Glutamatergic neuron (in vitro differentiated cells): ENCODE measurements around the gene PITPNM2. TPM values are rescaled to one million over a fixed set of nuclear protein-coding genes. Genes with fewer than 3 reads are reported as not detected.

Experiments used
- DNase-seq: peaks from one replicate; pipeline ENCODE4 v3.0.0; 2022
- H3K27ac Mint-ChIP-seq: one replicate; pipeline ENCODE4 v1.8.0; 2020; ENCODE audit warnings: mild to moderate bottlenecking, mixed read lengths, inconsistent platforms; ENCODE audit not compliant: unreplicated experiment
- H3K27me3 Mint-ChIP-seq: one replicate; pipeline ENCODE4 v1.8.0; 2020; ENCODE audit warnings: mild to moderate bottlenecking, moderate library complexity, mixed read lengths, inconsistent platforms; ENCODE audit not compliant: unreplicated experiment
- H3K36me3 Mint-ChIP-seq: one replicate; pipeline ENCODE4 v1.8.0; 2020; ENCODE audit warnings: mild to moderate bottlenecking, mixed read lengths, inconsistent platforms; ENCODE audit not compliant: unreplicated experiment
- H3K4me1 Mint-ChIP-seq: one replicate; pipeline ENCODE4 v1.8.0; 2020; ENCODE audit warnings: mild to moderate bottlenecking, low read depth, mixed read lengths, inconsistent platforms; ENCODE audit not compliant: unreplicated experiment
- H3K4me3 Mint-ChIP-seq: one replicate; pipeline ENCODE4 v1.8.0; 2020; ENCODE audit warnings: mild to moderate bottlenecking, mixed read lengths, inconsistent platforms; ENCODE audit not compliant: unreplicated experiment
- H3K9me3 Mint-ChIP-seq: one replicate; pipeline ENCODE4 v1.8.0; 2020; ENCODE audit warnings: mild to moderate bottlenecking, moderate library complexity, mixed read lengths, inconsistent platforms; ENCODE audit not compliant: unreplicated experiment
- total RNA-seq: library from RNA; stranded (reverse); fragmentation: NEBNext Ultra II Directional; extraction: Animal tissue kit (Norgen Biotek cat#: 25700); gene quantifications from one replicate; pipeline ENCODE4 v1.2.1, GENCODE V29; 2021; ENCODE audit not compliant: unreplicated experiment
- TF ChIP-seq, protein P1 (sequence below): fragments of 200-600 bp; sonication (generic); IDR thresholded peaks from one replicate; pipeline ENCODE4 v1.5.0; 2021; ENCODE audit not compliant: partially characterized antibody, unreplicated experiment

The PITPNM2 gene
- total RNA-seq, 1 donor from 2014 or later = 19.6 TPM

DNA sequence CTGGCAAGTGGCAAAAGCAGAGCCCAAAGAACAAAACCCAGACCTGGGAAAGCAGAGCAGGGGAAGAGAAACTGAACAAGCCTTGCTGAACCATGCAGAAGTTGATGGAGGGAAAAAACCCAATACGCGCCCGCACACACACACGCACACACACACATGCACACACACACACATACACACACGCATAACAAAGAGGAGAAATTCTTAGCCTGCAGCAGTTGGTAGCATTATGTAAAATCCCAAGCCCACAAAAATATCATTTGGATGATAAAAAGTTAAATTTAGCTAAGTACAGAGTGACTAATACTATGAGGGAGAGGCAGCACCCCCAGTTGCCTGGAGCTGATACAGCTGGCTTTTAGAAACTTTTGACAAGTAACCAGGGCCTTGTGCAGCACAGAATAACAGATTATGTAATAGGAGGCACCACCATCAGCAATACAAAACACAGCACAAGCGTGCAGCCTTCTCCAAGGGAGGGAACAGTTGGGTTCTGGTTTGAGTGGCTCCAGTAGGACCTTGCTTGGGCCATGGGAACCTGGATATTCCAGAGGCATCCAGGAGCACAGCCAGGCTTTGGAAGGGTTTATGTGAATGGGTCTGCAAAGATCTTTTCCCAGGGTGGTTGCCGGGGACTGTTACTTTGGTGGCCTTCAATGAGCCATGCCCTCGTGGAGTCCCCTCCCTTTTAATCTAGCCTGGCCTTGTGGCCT is 35.3 kb downstream of the PITPNM2 start:
- peaks cover 1% of the 10 kb centered on the region for H3K9me3 Mint-ChIP-seq
- DNase-seq = no peak
- no peak overlapping the region for H3K27ac Mint-ChIP-seq
- no peak overlapping the region for H3K4me3 Mint-ChIP-seq
- TF ChIP-seq, protein P1, sequence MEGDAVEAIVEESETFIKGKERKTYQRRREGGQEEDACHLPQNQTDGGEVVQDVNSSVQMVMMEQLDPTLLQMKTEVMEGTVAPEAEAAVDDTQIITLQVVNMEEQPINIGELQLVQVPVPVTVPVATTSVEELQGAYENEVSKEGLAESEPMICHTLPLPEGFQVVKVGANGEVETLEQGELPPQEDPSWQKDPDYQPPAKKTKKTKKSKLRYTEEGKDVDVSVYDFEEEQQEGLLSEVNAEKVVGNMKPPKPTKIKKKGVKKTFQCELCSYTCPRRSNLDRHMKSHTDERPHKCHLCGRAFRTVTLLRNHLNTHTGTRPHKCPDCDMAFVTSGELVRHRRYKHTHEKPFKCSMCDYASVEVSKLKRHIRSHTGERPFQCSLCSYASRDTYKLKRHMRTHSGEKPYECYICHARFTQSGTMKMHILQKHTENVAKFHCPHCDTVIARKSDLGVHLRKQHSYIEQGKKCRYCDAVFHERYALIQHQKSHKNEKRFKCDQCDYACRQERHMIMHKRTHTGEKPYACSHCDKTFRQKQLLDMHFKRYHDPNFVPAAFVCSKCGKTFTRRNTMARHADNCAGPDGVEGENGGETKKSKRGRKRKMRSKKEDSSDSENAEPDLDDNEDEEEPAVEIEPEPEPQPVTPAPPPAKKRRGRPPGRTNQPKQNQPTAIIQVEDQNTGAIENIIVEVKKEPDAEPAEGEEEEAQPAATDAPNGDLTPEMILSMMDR = no peak
- no peaks in the 10 kb centered on the region for H3K36me3 Mint-ChIP-seq
- H3K27me3 Mint-ChIP-seq = no peaks in the 10 kb centered on the region
- H3K4me1 Mint-ChIP-seq = peaks cover 7% of the 10 kb centered on the region

DNA sequence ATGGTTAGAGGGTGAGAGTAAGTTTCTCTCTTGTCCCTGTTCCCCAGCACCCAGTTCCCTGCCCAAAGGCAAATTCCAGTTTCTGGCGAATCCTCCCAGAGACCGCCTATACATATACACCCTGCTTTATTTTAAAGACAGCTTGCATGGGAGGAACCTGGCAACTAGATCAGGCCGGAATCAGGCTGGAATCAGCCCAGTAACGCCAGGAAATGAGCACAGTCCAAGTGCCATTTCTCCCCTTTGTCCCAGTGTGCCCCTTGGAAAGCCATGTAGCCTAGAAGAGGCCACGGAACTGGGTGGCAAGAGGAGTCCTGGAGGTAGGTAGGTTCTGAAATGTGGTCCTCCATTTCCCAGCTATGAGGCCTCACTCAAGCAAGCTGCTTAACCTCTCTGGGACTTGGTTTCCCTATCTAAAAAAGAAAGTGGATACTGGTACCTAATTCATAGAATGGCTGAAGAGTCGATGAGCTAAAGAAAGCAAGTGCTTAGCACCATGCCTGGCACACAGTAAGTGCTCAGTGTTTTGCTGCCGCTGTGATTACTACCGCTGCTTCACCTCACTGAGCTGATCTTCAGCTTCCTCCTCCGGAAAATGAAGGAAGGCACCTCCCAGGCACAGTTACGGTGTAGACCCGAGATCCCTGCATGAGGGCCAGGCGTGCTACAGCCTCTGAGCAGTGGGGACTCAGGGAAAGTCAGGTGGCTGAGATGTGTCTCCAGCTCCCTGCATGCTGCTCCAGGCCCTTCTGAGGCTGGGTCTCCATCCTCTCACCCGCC is 36.4 kb downstream of the PITPNM2 start:
- no peak for DNase-seq

DNA sequence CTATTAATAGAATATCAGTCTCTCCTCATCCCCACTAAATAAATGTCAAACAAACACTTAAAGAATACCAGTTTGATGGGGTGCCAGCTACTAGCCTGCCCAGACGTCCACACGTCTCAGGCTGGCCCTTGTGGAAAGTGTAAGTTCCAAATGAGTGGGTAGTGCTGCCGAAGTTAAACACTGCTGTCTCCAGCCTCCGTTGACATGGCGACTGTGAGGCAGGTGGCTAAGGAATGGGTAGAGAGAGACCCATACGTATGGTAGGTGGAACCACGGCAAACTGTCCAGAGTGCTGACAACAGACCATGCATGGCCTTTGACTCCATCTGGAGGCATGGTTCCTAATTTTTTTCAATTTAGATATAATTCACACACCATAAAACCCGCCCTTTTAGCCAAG is 37.9 kb downstream of the PITPNM2 start:
- Mint-ChIP-seq H3K27ac (no peak overlapping the region), H3K27me3 (no peaks in the 10 kb centered on the region), H3K9me3 (peaks cover 1% of the 10 kb centered on the region), H3K4me3 (no peak overlapping the region), H3K4me1 (peaks cover 2% of the 10 kb centered on the region), H3K36me3 (no peaks in the 10 kb centered on the region)
- TF ChIP-seq, protein P1 = no peak
- no peak for DNase-seq

More for the DNA sequence above, 36.4 kb downstream of the PITPNM2 start:
- TF ChIP-seq, protein P1 = no peak
- peaks cover 7% of the 10 kb centered on the region for H3K4me1 Mint-ChIP-seq
- H3K4me3 Mint-ChIP-seq = no peak overlapping the region
- peaks cover 1% of the 10 kb centered on the region for H3K9me3 Mint-ChIP-seq
- no peaks in the 10 kb centered on the region for H3K27me3 Mint-ChIP-seq
- no peaks in the 10 kb centered on the region for H3K36me3 Mint-ChIP-seq
- H3K27ac Mint-ChIP-seq = no peak overlapping the region

DNA sequence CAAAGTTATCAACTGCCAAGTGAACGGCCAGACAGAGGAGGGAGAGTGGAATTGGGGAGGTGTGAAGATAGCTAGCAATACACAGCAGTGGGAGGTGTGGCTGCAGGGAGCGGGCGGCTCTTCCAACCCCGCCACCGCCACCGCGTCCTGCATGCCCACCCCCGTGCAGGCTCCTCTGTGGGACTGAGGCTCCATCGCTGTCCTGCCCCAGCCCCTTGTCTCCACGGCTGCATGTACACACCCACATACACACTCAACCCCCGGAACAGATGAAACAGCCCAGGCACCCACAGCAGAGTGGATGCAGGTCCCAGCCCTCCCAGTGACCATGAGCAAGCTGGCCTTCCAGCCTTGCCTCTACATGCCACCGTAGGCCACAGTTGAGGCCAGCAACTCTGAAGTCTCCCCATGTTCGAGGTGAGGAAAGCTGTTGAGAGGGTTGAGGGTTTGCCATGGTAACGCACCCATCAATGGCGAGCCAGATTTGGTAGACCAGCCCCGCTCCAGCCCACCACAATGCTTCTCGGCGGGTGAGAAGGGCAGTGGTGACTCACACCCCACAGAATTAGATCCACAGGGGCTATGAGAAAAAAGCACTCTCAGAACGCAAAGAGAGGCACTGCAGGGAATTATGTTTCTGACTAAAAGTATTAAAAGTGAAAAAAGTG is 39.3 kb downstream of the PITPNM2 start:
- Mint-ChIP-seq H3K27me3 (no peaks in the 10 kb centered on the region), H3K4me1 (peaks cover 2% of the 10 kb centered on the region), H3K9me3 (peaks cover 3% of the 10 kb centered on the region), H3K36me3 (no peaks in the 10 kb centered on the region), H3K27ac (no peak overlapping the region), H3K4me3 (no peak overlapping the region)
- no peak for DNase-seq
- TF ChIP-seq, protein P1 = no peak
